ENCODE measurements around the gene SERPINA1.

SERPINA1 gene

GRCh38 chr14:94388384-94389103 is at the start of gene SERPINA1:
TSS of gene SERPINA1 (minus strand) at chr14:94388602. CDS start at chr14:94383237, 5,365 bp downstream.
- DNase-seq (ENCODE audit: low read depth) = no peak
- no peak for TF ChIP-seq CTCF (IDR thresholded peaks at IDR 0.05; ENCODE audit: control insufficient read depth, insufficient read depth, low read depth, low read length, missing control alignments)
- H3K4me3 ChIP-seq (ENCODE audit: control insufficient read depth, low read depth, low read length) = no peak within 1 kb of the TSS

GRCh38 chr14:94428610-94429009 is 40.2 kb upstream of the SERPINA1 start:
- no peak for TF ChIP-seq CTCF (IDR thresholded peaks at IDR 0.05; ENCODE audit: control insufficient read depth, insufficient read depth, low read depth, low read length, missing control alignments)
- DNase-seq (ENCODE audit: low read depth) = no peak
- H3K4me3 ChIP-seq (ENCODE audit: control insufficient read depth, low read depth, low read length) = no peak overlapping the region

GRCh38 chr14:94427016-94427613 is 38.7 kb upstream of the SERPINA1 start:
- no peak for DNase-seq (ENCODE audit: low read depth)
- H3K4me3 ChIP-seq (ENCODE audit: control insufficient read depth, low read depth, low read length) = no peak overlapping the region
- no peak for TF ChIP-seq CTCF (IDR thresholded peaks at IDR 0.05; ENCODE audit: control insufficient read depth, insufficient read depth, low read depth, low read length, missing control alignments)

GRCh38 chr14:94426526-94426925 is 38.1 kb upstream of the SERPINA1 start:
- no peak for DNase-seq (ENCODE audit: low read depth)
- H3K4me3 ChIP-seq (ENCODE audit: control insufficient read depth, low read depth, low read length) = no peak overlapping the region
- TF ChIP-seq CTCF (IDR thresholded peaks at IDR 0.05; ENCODE audit: control insufficient read depth, insufficient read depth, low read depth, low read length, missing control alignments) = no peak

GRCh38 chr14:94424371-94424770 is 36.0 kb upstream of the SERPINA1 start:
- TF ChIP-seq CTCF (IDR thresholded peaks at IDR 0.05; ENCODE audit: control insufficient read depth, insufficient read depth, low read depth, low read length, missing control alignments) = no peak
- DNase-seq (ENCODE audit: low read depth) = no peak
- no peak overlapping the region for H3K4me3 ChIP-seq (ENCODE audit: control insufficient read depth, low read depth, low read length)

GRCh38 chr14:94423453-94424056 is 35.2 kb upstream of the SERPINA1 start:
- DNase-seq (ENCODE audit: low read depth) = peak; percentile 28
- H3K4me3 ChIP-seq (ENCODE audit: control insufficient read depth, low read depth, low read length) = no peak overlapping the region
- TF ChIP-seq CTCF (IDR thresholded peaks at IDR 0.05; ENCODE audit: control insufficient read depth, insufficient read depth, low read depth, low read length, missing control alignments) = peak; percentile 79
